Stimulated activated CD4-positive, alpha-beta T cell treated with anti-CD3 and anti-CD28 coated beads, Interleukin-15, amount 100 ng/mL, for 24 hours (primary cell): ENCODE results near the gene PRDX3.
A peak's percentile ranks its signal among the peaks of the same experiment; 100 is the strongest.

Experiments used
- DNase-seq: peaks from one replicate; pipeline ENCODE4 v3.0.0-alpha.2; 2020

Gene PRDX3

GRCh38 chr10:119178372-119179119 lies at the start of gene PRDX3:
Gene PRDX3, minus strand, starts transcription at chr10:119178812. Its CDS starts 22 bp downstream, at chr10:119178790.
- DNase-seq = peak; percentile 98

- DNase-seq = no peak
These were observed 49.2 kb upstream of the PRDX3 start for GRCh38 chr10:119227825-119228224.

- DNase-seq = no peak
These were observed 46.6 kb upstream of the PRDX3 start for GRCh38 chr10:119225083-119225658.

GRCh38 chr10:119222966-119223386 lies 44.4 kb upstream of the PRDX3 start:
- no peak for DNase-seq

- no peak for DNase-seq
These were observed 43.9 kb upstream of the PRDX3 start for GRCh38 chr10:119222537-119222936.

GRCh38 chr10:119221666-119222065 lies 43.1 kb upstream of the PRDX3 start:
- DNase-seq = peak; percentile 23

- DNase-seq = no peak
These were observed 42.6 kb upstream of the PRDX3 start for GRCh38 chr10:119221201-119221600.

GRCh38 chr10:119219871-119220270 lies 41.3 kb upstream of the PRDX3 start:
- DNase-seq = no peak

- DNase-seq = no peak
These were observed 39.4 kb upstream of the PRDX3 start for GRCh38 chr10:119217991-119218490.

GRCh38 chr10:119217401-119217800 lies 38.8 kb upstream of the PRDX3 start:
- DNase-seq = no peak

- DNase-seq = no peak
These were observed 37.5 kb upstream of the PRDX3 start for GRCh38 chr10:119216127-119216526.

- no peak for DNase-seq
These were observed 36.8 kb upstream of the PRDX3 start for GRCh38 chr10:119215371-119215770.

GRCh38 chr10:119211625-119212441 lies 33.2 kb upstream of the PRDX3 start:
- DNase-seq = peak; percentile 15

- no peak for DNase-seq
These were observed 32.6 kb upstream of the PRDX3 start for GRCh38 chr10:119211176-119211575.

- no peak for DNase-seq
These were observed 32.0 kb upstream of the PRDX3 start for GRCh38 chr10:119210633-119211032.

- no peak for DNase-seq
These were observed 31.2 kb upstream of the PRDX3 start for GRCh38 chr10:119209736-119210355.

GRCh38 chr10:119209035-119209735 lies 30.6 kb upstream of the PRDX3 start:
- DNase-seq = peak; percentile 70

GRCh38 chr10:119208553-119208940 lies 29.9 kb upstream of the PRDX3 start:
- no peak for DNase-seq

GRCh38 chr10:119207713-119208552 lies 29.3 kb upstream of the PRDX3 start:
- DNase-seq = peak; percentile 55

- DNase-seq = peak; percentile 95
These were observed 28.7 kb upstream of the PRDX3 start, which contains the start of gene GRK5 for GRCh38 chr10:119207366-119207666. Gene GRK5, plus strand, starts transcription at chr10:119207571. Its CDS starts 347 bp downstream, at chr10:119207918.

GRCh38 chr10:119206603-119207365 lies 28.2 kb upstream of the PRDX3 start:
- DNase-seq = peak; percentile 79
